GM12878 (cell line): ENCODE data around the gene GLRA1. TPM values are rescaled to one million over a fixed set of nuclear protein-coding genes. Genes with fewer than 3 reads are reported as not detected.

Experiments used
- ATAC-seq: fragments of 200-7000 bp; cut with Tn5 transposase; 3 replicates; pipeline ENCODE4 v1.9.1; 2020; ENCODE audit warnings: mild to moderate bottlenecking, moderate library complexity
- BruUV-seq: library from RNA; stranded (reverse); fragments of 400-500 nt; replicated peaks from 2 replicates; lab custom pipeline; 2021; lab: Mats Ljungman, UMichigan
- CTCF ChIA-PET: fragments of 300-600 bp; sonication (Branson Sonifier 250); formaldehyde crosslinking; extraction: SDS; loops from one replicate; lab custom pipeline; 2021; ENCODE audit warnings: inconsistent platforms; lab: Yijun Ruan, JAX
- POLR2A ChIA-PET: fragments of 350-600 bp; formaldehyde crosslinking; extraction: SDS; loops from one replicate; lab custom pipeline; 2021; ENCODE audit warnings: inconsistent platforms; lab: Charles Lee
- RAD21 ChIA-PET: fragments of 300-600 bp; sonication (Branson Sonifier 250); formaldehyde crosslinking; loops from one replicate; lab custom pipeline; 2023; ENCODE audit warnings: antibody characterized with exemption; ENCODE audit not compliant: unreplicated experiment; lab: Charles Lee
- SMC1A ChIA-PET: fragments of 300-600 bp; sonication (Branson Sonifier 250); formaldehyde crosslinking; loops from one replicate; lab custom pipeline; 2023; ENCODE audit not compliant: unreplicated experiment, uncharacterized antibody; lab: Charles Lee
- DNase-seq: peaks from one replicate; pipeline ENCODE4 v3.0.0-alpha.2; 2011; ENCODE audit warnings: low read depth, low spot score
- FAIRE-seq: peaks from 3 replicates; lab custom pipeline; 2011; peaks lifted over from hg19 to GRCh38; lab: Jason Lieb, UNC
- H2AFZ ChIP-seq: 2 replicates; pipeline ENCODE4 v1.6.0; 2011; ENCODE audit warnings: low read depth, low read length, control low read depth; ENCODE audit not compliant: control insufficient read depth
- H3K27ac ChIP-seq: 2 replicates; pipeline ENCODE4 v1.5.1; 2011; ENCODE audit warnings: control low read depth; ENCODE audit not compliant: control insufficient read depth, insufficient read depth
- H3K27me3 ChIP-seq, 2 experiments: replicated peaks in 1 of 2; 2 replicates each; pipeline versions ENCODE4 v1.6.0 to v1.6.1; 2011; ENCODE audit warnings: low read length in 1 of 2; ENCODE audit not compliant: control insufficient read depth in 2 of 2, insufficient read depth in 2 of 2
- H3K36me3 ChIP-seq, 2 experiments: 2 replicates each; pipeline ENCODE4 v1.5.1; 2011; ENCODE audit warnings: low read length in 1 of 2; ENCODE audit not compliant: control insufficient read depth in 2 of 2, insufficient read depth in 2 of 2
- H3K4me1 ChIP-seq: 2 replicates; pipeline ENCODE4 v1.6.1; 2011; ENCODE audit warnings: mild to moderate bottlenecking, low read length, moderate library complexity, mixed read lengths; ENCODE audit not compliant: control insufficient read depth, insufficient read depth
- H3K4me2 ChIP-seq: 2 replicates; pipeline ENCODE4 v1.6.0; 2011; ENCODE audit warnings: control low read depth; ENCODE audit not compliant: control insufficient read depth, insufficient read depth
- H3K4me3 ChIP-seq: fragments of 200-600 bp; sonication (generic); 2 replicates; pipeline ENCODE4 v1.5.1; 2016
- H3K79me2 ChIP-seq: 2 replicates; pipeline ENCODE4 v1.6.0; 2011; ENCODE audit warnings: low read length; ENCODE audit not compliant: control insufficient read depth, insufficient read depth
- H3K9ac ChIP-seq: 2 replicates; pipeline ENCODE4 v1.8.0; 2011; ENCODE audit warnings: low read length, control low read depth, mixed read lengths; ENCODE audit not compliant: control insufficient read depth, insufficient read depth
- H3K9me3 ChIP-seq: replicated peaks from 3 replicates; pipeline ENCODE4 v1.5.1; 2011; ENCODE audit warnings: mild to moderate bottlenecking, low read length; ENCODE audit not compliant: control insufficient read depth, insufficient read depth
- H4K20me1 ChIP-seq: 2 replicates; pipeline ENCODE4 v1.6.0; 2011; ENCODE audit not compliant: control insufficient read depth, insufficient read depth
- BHLHE40 ChIP-seq, 2 experiments: fragments of 450-650 bp in 1 of 2; IDR thresholded peaks; 2 replicates each; pipeline ENCODE4 v1.6.1; 2011 to 2017; ENCODE audit warnings: low read depth in 2 of 2, borderline replicate concordance in 1 of 2, improper control_type of control experiment in 1 of 2, low read length in 1 of 2, mild to moderate bottlenecking in 1 of 2
- MEF2A ChIP-seq: IDR thresholded peaks from 2 replicates; pipeline ENCODE4 v1.6.1; 2011; ENCODE audit warnings: low read depth, mild to moderate bottlenecking, low read length, moderate library complexity; ENCODE audit not compliant: insufficient read depth
- POU2F2 ChIP-seq: IDR thresholded peaks from 3 replicates; pipeline ENCODE4 v1.6.1; 2011; ENCODE audit warnings: low read depth, mild to moderate bottlenecking, low read length, borderline replicate concordance
- RAD21 ChIP-seq: IDR thresholded peaks from 2 replicates; pipeline ENCODE4 v1.6.1; 2011; ENCODE audit warnings: mild to moderate bottlenecking, low read depth, low read length, moderate library complexity; ENCODE audit not compliant: insufficient read depth
- RELA ChIP-seq: fragments of 450-650 bp; IDR thresholded peaks from 2 replicates; pipeline ENCODE4 v1.8.0; 2014; ENCODE audit warnings: borderline replicate concordance; ENCODE audit not compliant: partially characterized antibody
- RUNX3 ChIP-seq: IDR thresholded peaks from 2 replicates; pipeline ENCODE4 v1.6.1; 2012; ENCODE audit warnings: low read length, inconsistent platforms
- YBX1 ChIP-seq: fragments of 450-650 bp; IDR thresholded peaks from 2 replicates; pipeline ENCODE4 v1.6.1; 2016; ENCODE audit warnings: antibody characterized with exemption
- ZNF274 ChIP-seq: IDR thresholded peaks from one replicate; pipeline ENCODE4 v1.8.0; 2011; ENCODE audit not compliant: insufficient read length, insufficient read depth
- WGBS: methylation state at CpG from one replicate; pipeline ENCODE4 v1.1.6; 2016; ENCODE audit warnings: low lambda C conversion rate; ENCODE audit not compliant: insufficient replicate concordance, insufficient coverage; ENCODE audit errors: missing lambda C conversion rate; 5-methylcytosine and 5-hydroxymethylcytosine counted together
- in situ Hi-C: fragments of 300-500 bp; cut with MboI; formaldehyde crosslinking; loops from 9 replicates; pipeline ENCODE4 v1.14.3; 2018; ENCODE audit warnings: mixed read lengths
- intact Hi-C: fragments of 100-400 bp; cut with micrococcal nuclease; formaldehyde crosslinking; loops from one replicate; pipeline ENCODE4 v1.14.2; 2022; ENCODE audit not compliant: unreplicated experiment
- polyA plus RNA-seq, 11 experiments: library from polyadenylated mRNA; depleted of rRNA in 4 of 11; unstranded in 6 of 11; stranded (reverse) in 5 of 11; fragments of >200 nt; fragmentation: Nextera tagmentation in 4 of 11; fragmentation: Illumina TruSeq in 1 of 11; extraction: Ambion mirVana in 4 of 11; extraction: Trizol in 1 of 11; gene quantifications; 1 replicate in 1 of 11; 2 replicates in 10 of 11; pipeline versions ENCODE4 v1.2.1 to v1.2.3, GENCODE V29; 2011 to 2016; ENCODE audit warnings: inconsistent platforms in 2 of 11, missing spikeins in 2 of 11, low read depth in 1 of 11
- total RNA-seq, 4 experiments: library from RNA; depleted of rRNA in 3 of 4; stranded (reverse); fragments of >200 nt in 3 of 4; fragmentation: Illumina TruSeq in 1 of 4; extraction: Trizol in 1 of 4; gene quantifications; 2 replicates each; pipeline versions ENCODE4 v1.2.1 to v1.2.3, GENCODE V29; 2013 to 2021
- TF ChIP-seq, protein P1 (sequence below): fragments of 150-350 bp; IDR thresholded peaks from 2 replicates; pipeline ENCODE4 v1.6.1; 2014; ENCODE audit warnings: mild to moderate bottlenecking, low read depth, low read length
- TF ChIP-seq, protein P2 (sequence below): fragments of 450-650 bp; IDR thresholded peaks from 2 replicates; pipeline ENCODE4 v1.6.1; 2017; ENCODE audit warnings: mild to moderate bottlenecking
- TF ChIP-seq, protein P3 (sequence below): fragments of 450-650 bp; IDR thresholded peaks from 2 replicates; pipeline ENCODE4 v1.6.1; 2014; ENCODE audit warnings: mild to moderate bottlenecking

The GLRA1 gene
- total and polyA plus RNA-seq, 10 of the 15 experiments (the other 5 are each of a cell fraction or from before 2014, with no cell fraction given) = not detected

DNA sequence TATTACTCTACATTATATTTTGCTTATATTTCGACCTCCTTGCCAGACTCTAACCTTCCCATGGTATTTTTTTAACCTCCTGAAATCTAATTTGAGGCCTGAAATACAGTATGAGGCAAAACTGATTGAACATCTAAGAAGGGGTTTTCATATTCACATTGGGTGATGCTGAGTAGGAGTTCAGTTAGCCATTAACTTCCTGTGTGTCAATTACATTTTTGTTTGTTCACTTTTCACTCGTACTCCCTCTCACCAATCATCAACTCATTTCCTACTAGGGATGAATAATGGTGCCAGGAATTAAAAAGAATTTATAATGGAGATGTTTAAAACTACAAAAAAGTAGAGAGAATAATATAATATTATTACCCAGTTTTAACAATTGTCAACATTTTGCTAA, 27.6 kb upstream of the GLRA1 start:
- no peaks in the 10 kb centered on the region for H4K20me1 ChIP-seq
- no peak overlapping the region for H3K27ac ChIP-seq
- DNase-seq = no peak
- WGBS = 0% methylated on average over 2 of the region's 2 CpGs
- intact Hi-C loops = no loop called here
- ChIA-PET POLR2A (no interaction called here), CTCF (interaction anchor here (1.4 kb wide), 1 partner anchor 127 kb away, joined by 6 read pairs; no protein-coding TSS in a partner anchor), SMC1A (interaction anchor here (1.1 to 1.3 kb wide), 2 partner anchors 10 to 14 kb away, joined by 3 read pairs; no protein-coding TSS in a partner anchor), RAD21 (no interaction called here)
- H3K4me3 ChIP-seq = no peak overlapping the region
- H3K36me3 ChIP-seq = no peaks in the 10 kb centered on the region
- H3K27me3 ChIP-seq = no peaks in the 10 kb centered on the region; a peak in 1 of 4 replicates
- no TSS peak for BruUV-seq
- no peak overlapping the region for H3K9ac ChIP-seq
- TF ChIP-seq, protein P1, sequence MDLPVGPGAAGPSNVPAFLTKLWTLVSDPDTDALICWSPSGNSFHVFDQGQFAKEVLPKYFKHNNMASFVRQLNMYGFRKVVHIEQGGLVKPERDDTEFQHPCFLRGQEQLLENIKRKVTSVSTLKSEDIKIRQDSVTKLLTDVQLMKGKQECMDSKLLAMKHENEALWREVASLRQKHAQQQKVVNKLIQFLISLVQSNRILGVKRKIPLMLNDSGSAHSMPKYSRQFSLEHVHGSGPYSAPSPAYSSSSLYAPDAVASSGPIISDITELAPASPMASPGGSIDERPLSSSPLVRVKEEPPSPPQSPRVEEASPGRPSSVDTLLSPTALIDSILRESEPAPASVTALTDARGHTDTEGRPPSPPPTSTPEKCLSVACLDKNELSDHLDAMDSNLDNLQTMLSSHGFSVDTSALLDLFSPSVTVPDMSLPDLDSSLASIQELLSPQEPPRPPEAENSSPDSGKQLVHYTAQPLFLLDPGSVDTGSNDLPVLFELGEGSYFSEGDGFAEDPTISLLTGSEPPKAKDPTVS = no peak
- no peak for TF ChIP-seq YBX1
- TF ChIP-seq, protein P2, sequence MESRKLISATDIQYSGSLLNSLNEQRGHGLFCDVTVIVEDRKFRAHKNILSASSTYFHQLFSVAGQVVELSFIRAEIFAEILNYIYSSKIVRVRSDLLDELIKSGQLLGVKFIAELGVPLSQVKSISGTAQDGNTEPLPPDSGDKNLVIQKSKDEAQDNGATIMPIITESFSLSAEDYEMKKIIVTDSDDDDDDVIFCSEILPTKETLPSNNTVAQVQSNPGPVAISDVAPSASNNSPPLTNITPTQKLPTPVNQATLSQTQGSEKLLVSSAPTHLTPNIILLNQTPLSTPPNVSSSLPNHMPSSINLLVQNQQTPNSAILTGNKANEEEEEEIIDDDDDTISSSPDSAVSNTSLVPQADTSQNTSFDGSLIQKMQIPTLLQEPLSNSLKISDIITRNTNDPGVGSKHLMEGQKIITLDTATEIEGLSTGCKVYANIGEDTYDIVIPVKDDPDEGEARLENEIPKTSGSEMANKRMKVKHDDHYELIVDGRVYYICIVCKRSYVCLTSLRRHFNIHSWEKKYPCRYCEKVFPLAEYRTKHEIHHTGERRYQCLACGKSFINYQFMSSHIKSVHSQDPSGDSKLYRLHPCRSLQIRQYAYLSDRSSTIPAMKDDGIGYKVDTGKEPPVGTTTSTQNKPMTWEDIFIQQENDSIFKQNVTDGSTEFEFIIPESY = no peak
- no peak for TF ChIP-seq RUNX3
- no peak for TF ChIP-seq POU2F2
- TF ChIP-seq ZNF274 = no peak
- TF ChIP-seq RELA = no peak
- no peak for TF ChIP-seq RAD21
- no peak for TF ChIP-seq BHLHE40 (IDR thresholded peaks at IDR 0.05; ENCODE audit: borderline replicate concordance in 1 of 2, low read depth in 2 of 2, low read length in 1 of 2)
- TF ChIP-seq MEF2A = no peak
- TF ChIP-seq, protein P3, sequence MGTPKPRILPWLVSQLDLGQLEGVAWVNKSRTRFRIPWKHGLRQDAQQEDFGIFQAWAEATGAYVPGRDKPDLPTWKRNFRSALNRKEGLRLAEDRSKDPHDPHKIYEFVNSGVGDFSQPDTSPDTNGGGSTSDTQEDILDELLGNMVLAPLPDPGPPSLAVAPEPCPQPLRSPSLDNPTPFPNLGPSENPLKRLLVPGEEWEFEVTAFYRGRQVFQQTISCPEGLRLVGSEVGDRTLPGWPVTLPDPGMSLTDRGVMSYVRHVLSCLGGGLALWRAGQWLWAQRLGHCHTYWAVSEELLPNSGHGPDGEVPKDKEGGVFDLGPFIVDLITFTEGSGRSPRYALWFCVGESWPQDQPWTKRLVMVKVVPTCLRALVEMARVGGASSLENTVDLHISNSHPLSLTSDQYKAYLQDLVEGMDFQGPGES = no peak
- in situ Hi-C loops = no loop called here
- H2AFZ ChIP-seq = no peak overlapping the region
- H3K79me2 ChIP-seq = no peaks in the 10 kb centered on the region
- H3K4me2 ChIP-seq = no peak overlapping the region
- H3K9me3 ChIP-seq = no peaks in the 10 kb centered on the region
- no peak for FAIRE-seq
- ATAC-seq = 0 out of 3 replicates have a peak, but pooled peaks have one; percentile 24
- H3K4me1 ChIP-seq = no peaks in the 10 kb centered on the region
